SU-DHL-6 (cell line): ENCODE measurements around the gene NCOR2.

Source experiments
- EZH2phosphoT487 ChIP-seq: fragments of 200-600 bp; sonication (generic), shearing (Covaris generic); conservative IDR thresholded peaks from 2 replicates; pipeline ENCODE4 v1.6.1; 2018; ENCODE audit warnings: mild to moderate bottlenecking, antibody characterized with exemption, low read length, moderate library complexity, mixed read lengths
- TF ChIP-seq, protein P1 (sequence below): fragments of 200-600 bp; sonication (generic); IDR thresholded peaks from one replicate; pipeline ENCODE4 v1.5.1; 2017; ENCODE audit warnings: antibody characterized with exemption, mild to moderate bottlenecking, low read length, moderate library complexity; ENCODE audit not compliant: insufficient read depth, poor library complexity, severe bottlenecking

DNA sequence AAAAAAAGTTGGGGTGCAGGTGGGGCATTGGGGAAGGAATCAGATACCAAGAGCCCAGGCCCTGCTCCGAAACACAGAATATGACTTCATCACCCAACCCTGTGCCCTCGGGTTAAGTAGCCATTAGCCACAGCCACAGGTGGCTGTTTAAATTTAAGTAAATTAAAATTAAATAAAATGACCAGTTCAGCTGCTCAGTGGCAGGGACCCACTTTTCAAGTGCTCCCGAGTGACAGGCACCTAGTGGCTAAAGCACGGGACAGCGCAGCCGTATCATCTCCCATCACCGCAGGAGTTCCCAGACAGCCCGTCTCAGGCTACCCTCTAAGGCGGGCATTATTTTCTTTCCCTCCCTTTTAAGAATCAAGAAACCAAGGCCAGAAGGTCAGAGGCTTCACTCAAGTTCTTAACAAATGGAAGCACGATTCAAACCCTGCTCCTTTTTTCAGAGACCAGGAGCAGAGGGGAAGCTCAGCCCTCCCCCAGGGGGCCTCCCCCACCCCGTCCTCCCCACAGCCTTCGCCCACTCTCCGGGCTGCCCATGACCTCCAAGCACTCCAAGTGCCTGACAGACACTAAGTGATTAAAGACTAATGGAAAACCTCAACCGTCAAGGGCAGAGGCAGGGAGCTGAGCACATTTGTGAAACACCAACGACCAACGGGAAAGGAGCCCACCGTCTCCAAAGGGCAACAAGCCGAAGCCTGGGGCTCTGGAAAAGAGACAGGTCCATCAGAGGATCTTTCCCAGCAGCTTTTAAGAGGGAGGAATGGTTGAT lies 5.2 kb downstream of the NCOR2 start:
- TF ChIP-seq, protein P1, sequence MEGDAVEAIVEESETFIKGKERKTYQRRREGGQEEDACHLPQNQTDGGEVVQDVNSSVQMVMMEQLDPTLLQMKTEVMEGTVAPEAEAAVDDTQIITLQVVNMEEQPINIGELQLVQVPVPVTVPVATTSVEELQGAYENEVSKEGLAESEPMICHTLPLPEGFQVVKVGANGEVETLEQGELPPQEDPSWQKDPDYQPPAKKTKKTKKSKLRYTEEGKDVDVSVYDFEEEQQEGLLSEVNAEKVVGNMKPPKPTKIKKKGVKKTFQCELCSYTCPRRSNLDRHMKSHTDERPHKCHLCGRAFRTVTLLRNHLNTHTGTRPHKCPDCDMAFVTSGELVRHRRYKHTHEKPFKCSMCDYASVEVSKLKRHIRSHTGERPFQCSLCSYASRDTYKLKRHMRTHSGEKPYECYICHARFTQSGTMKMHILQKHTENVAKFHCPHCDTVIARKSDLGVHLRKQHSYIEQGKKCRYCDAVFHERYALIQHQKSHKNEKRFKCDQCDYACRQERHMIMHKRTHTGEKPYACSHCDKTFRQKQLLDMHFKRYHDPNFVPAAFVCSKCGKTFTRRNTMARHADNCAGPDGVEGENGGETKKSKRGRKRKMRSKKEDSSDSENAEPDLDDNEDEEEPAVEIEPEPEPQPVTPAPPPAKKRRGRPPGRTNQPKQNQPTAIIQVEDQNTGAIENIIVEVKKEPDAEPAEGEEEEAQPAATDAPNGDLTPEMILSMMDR = no peak
- no peak for TF ChIP-seq EZH2phosphoT487
